K562 (cell line): ENCODE results near the gene MAGEA4. TPM values are rescaled to one million over a fixed set of nuclear protein-coding genes. Genes with fewer than 3 reads are reported as not detected.
A peak's percentile ranks its signal among the peaks of the same experiment; 100 is the strongest.

Experiments
- ARID1B ChIP-seq: fragments of 450-650 bp; IDR thresholded peaks from 2 replicates; pipeline ENCODE4 v1.6.1; 2016; ENCODE audit warnings: antibody characterized with exemption, mild to moderate bottlenecking, inconsistent platforms
- JUN ChIP-seq, 2 experiments: sonication (generic) in 1 of 2; formaldehyde crosslinking in 1 of 2; IDR thresholded peaks; 2 replicates each; pipeline versions ENCODE4 v1.6.1 to v1.8.0; 2012 to 2022; ENCODE audit warnings: borderline replicate concordance in 2 of 2, mild to moderate bottlenecking in 2 of 2, improper control_type of control experiment in 1 of 2, low read depth in 1 of 2, low read length in 1 of 2, missing genetic modification reagents in 1 of 2
- JUND ChIP-seq, 2 experiments: IDR thresholded peaks; 2 replicates in 1 of 2; 3 replicates in 1 of 2; pipeline ENCODE4 v1.6.1; 2011; ENCODE audit warnings: borderline replicate concordance in 2 of 2, low read depth in 2 of 2, low read length in 2 of 2, improper control_type of control experiment in 1 of 2, missing biosample characterization in 1 of 2, missing genetic modification characterization in 1 of 2, missing genetic modification reagents in 1 of 2
- ZNF584 ChIP-seq: fragments of 200-800 bp; sonication (Bioruptor generic); IDR thresholded peaks from 2 replicates; pipeline ENCODE4 v1.6.1; 2016; ENCODE audit warnings: low read depth, mild to moderate bottlenecking, missing genetic modification characterization, missing compliant biosample characterization
- polyA plus RNA-seq, 8 experiments: library from polyadenylated mRNA; depleted of rRNA in 4 of 8; stranded (reverse) in 5 of 8; unstranded in 3 of 8; fragments of >200 nt; fragmentation: Nextera tagmentation in 2 of 8; fragmentation: Illumina TruSeq in 1 of 8; extraction: Ambion mirVana in 2 of 8; extraction: Trizol in 1 of 8; gene quantifications; 2 replicates each; pipeline versions ENCODE4 v1.2.1 to v1.2.3, GENCODE V29; 2011 to 2014; ENCODE audit warnings: inconsistent platforms in 1 of 8, missing spikeins in 1 of 8
- total RNA-seq, 7 experiments: library from RNA; depleted of rRNA in 6 of 7; stranded (reverse); fragments of >200 nt in 6 of 7; fragmentation: Illumina TruSeq in 2 of 7; extraction: Trizol in 2 of 7; gene quantifications; 2 replicates each; pipeline versions ENCODE4 v1.2.1 to v1.2.3, GENCODE V29; 2011 to 2021; ENCODE audit warnings: low replicate concordance in 1 of 7
- TF ChIP-seq, protein P1 (sequence below): fragments of 250-450 bp; sonication (Bioruptor Pico); IDR thresholded peaks from 2 replicates; pipeline ENCODE4 v1.4.0; 2020
- TF ChIP-seq, protein P2 (sequence below), 2 experiments: fragments of 450-650 bp in 1 of 2; sonication (generic) in 1 of 2; formaldehyde crosslinking in 1 of 2; IDR thresholded peaks in 1 of 2; conservative IDR thresholded peaks in 1 of 2; 2 replicates each; pipeline versions ENCODE4 v1.6.1 to v1.8.1; 2016 to 2023; ENCODE audit warnings: mild to moderate bottlenecking in 2 of 2, moderate library complexity in 2 of 2, inconsistent platforms in 1 of 2, missing genetic modification reagents in 1 of 2

Gene MAGEA4
- total and polyA plus RNA-seq, 9 of the 15 experiments (the other 6 are each of a cell fraction or from before 2014, with no cell fraction given) = 0.42 to 1.9 (median 0.69) TPM

DNA sequence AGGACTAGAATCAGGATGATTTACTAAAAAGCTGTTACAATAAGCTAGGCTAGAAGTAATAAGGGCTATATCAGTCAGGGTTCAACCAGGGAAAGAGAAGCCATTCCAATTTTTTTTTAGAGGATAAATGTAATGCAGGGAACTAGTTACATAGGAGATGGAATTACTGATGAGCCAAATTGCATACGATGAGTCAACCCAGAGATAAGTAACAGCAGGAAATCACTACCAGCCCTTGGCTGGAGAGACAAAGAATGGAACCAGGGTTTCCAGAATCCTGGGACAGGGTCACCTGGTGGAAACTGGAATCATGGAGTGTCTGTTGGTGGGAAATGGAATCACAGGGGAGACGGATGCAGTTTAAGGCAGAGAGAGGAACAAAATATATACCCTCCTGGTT, 13.1 kb upstream of the MAGEA4 start (continued):
- peak; percentile 79 for TF ChIP-seq JUND (IDR thresholded peaks at IDR 0.05; ENCODE audit: borderline replicate concordance, low read depth, low read length)
- peak; percentile 31; the same call in 1 of the 3 replicates for TF ChIP-seq JUND (tag; IDR thresholded peaks at IDR 0.05; ENCODE audit: borderline replicate concordance, low read depth, low read length)
- TF ChIP-seq, protein P1, sequence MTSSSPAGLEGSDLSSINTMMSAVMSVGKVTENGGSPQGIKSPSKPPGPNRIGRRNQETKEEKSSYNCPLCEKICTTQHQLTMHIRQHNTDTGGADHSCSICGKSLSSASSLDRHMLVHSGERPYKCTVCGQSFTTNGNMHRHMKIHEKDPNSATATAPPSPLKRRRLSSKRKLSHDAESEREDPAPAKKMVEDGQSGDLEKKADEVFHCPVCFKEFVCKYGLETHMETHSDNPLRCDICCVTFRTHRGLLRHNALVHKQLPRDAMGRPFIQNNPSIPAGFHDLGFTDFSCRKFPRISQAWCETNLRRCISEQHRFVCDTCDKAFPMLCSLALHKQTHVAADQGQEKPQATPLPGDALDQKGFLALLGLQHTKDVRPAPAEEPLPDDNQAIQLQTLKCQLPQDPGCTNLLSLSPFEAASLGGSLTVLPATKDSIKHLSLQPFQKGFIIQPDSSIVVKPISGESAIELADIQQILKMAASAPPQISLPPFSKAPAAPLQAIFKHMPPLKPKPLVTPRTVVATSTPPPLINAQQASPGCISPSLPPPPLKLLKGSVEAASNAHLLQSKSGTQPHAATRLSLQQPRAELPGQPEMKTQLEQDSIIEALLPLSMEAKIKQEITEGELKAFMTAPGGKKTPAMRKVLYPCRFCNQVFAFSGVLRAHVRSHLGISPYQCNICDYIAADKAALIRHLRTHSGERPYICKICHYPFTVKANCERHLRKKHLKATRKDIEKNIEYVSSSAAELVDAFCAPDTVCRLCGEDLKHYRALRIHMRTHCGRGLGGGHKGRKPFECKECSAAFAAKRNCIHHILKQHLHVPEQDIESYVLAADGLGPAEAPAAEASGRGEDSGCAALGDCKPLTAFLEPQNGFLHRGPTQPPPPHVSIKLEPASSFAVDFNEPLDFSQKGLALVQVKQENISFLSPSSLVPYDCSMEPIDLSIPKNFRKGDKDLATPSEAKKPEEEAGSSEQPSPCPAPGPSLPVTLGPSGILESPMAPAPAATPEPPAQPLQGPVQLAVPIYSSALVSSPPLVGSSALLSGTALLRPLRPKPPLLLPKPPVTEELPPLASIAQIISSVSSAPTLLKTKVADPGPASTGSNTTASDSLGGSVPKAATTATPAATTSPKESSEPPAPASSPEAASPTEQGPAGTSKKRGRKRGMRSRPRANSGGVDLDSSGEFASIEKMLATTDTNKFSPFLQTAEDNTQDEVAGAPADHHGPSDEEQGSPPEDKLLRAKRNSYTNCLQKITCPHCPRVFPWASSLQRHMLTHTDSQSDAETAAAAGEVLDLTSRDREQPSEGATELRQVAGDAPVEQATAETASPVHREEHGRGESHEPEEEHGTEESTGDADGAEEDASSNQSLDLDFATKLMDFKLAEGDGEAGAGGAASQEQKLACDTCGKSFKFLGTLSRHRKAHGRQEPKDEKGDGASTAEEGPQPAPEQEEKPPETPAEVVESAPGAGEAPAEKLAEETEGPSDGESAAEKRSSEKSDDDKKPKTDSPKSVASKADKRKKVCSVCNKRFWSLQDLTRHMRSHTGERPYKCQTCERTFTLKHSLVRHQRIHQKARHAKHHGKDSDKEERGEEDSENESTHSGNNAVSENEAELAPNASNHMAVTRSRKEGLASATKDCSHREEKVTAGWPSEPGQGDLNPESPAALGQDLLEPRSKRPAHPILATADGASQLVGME = no peak
- TF ChIP-seq JUN (IDR thresholded peaks at IDR 0.05; ENCODE audit: borderline replicate concordance, low read depth, low read length) = 0 out of 2 replicates have a peak, but pooled peaks have one; percentile 34
- no peak for TF ChIP-seq JUN (CRISPR knock-in tag; IDR thresholded peaks at IDR 0.05; ENCODE audit: borderline replicate concordance)
- 0 out of 2 replicates have a peak, but pooled peaks have one; percentile 13 for TF ChIP-seq ARID1B
- TF ChIP-seq ZNF584 (CRISPR knock-in tag) = 0 out of 2 replicates have a peak, but pooled peaks have one; percentile 33
- TF ChIP-seq, protein P2, sequence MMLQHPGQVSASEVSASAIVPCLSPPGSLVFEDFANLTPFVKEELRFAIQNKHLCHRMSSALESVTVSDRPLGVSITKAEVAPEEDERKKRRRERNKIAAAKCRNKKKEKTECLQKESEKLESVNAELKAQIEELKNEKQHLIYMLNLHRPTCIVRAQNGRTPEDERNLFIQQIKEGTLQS (IDR thresholded peaks at IDR 0.05) = peak; percentile 60; the same call in 1 of the 2 replicates
- TF ChIP-seq, protein P2 (CRISPR knock-in tag; conservative IDR thresholded peaks at IDR 0.05) = no peak
